H7 (cell line): ENCODE data around the gene AUTS2. TPM values are rescaled to one million over a fixed set of nuclear protein-coding genes. Genes with fewer than 3 reads are reported as not detected.
"Not testable (repeated sequence)": the region's sequence is repeated elsewhere in the genome, so short reads cannot be mapped to it uniquely, and the experiment has no call there.

Experiments
- DNase-seq: peaks from one replicate; pipeline ENCODE4 v3.0.0; 2012
- H3K27me3 ChIP-seq: 2 replicates; pipeline ENCODE4 v1.6.0; 2011; ENCODE audit warnings: mild to moderate bottlenecking, low read length; ENCODE audit not compliant: control insufficient read depth, insufficient read depth
- H3K36me3 ChIP-seq: replicated peaks from 2 replicates; pipeline ENCODE4 v1.5.1; 2011; ENCODE audit warnings: low read length; ENCODE audit not compliant: control insufficient read depth, insufficient read depth
- H3K4me3 ChIP-seq: 2 replicates; pipeline ENCODE4 v1.5.1; 2011; ENCODE audit warnings: low read depth, mild to moderate bottlenecking, control low read depth, low read length, moderate library complexity; ENCODE audit not compliant: insufficient read depth
- total RNA-seq: library from RNA; depleted of rRNA; stranded (reverse); fragments of >200 nt; shearing (Covaris generic); gene quantifications from 2 replicates; pipeline ENCODE4 v1.2.3, GENCODE V29; 2014

Gene AUTS2
- total RNA-seq, 1 experiment from 2014 or later: 16.1 TPM

GRCh38 chr7:69782917-69783684, 184.8 kb downstream of the AUTS2 start:
- DNase-seq: no peak
- H3K36me3 ChIP-seq: no peaks in the 10 kb centered on the region
- H3K4me3 ChIP-seq: no peak overlapping the region
- H3K27me3 ChIP-seq: no peaks in the 10 kb centered on the region

- H3K36me3 ChIP-seq, DNase-seq, H3K27me3 ChIP-seq, H3K4me3 ChIP-seq: not testable (repeated sequence)
Measured at GRCh38 chr7:69786130-69786529, 187.9 kb downstream of the AUTS2 start.

GRCh38 chr7:69786730-69787395, 188.6 kb downstream of the AUTS2 start:
- Histone ChIP-seq H3K27me3 (no peaks in the 10 kb centered on the region), H3K36me3 (no peaks in the 10 kb centered on the region), H3K4me3 (no peak overlapping the region)
- DNase-seq: no peak

- H3K36me3 ChIP-seq: no peaks in the 10 kb centered on the region
- H3K27me3 ChIP-seq: no peaks in the 10 kb centered on the region
- no peak overlapping the region for H3K4me3 ChIP-seq
- no peak for DNase-seq
Measured at GRCh38 chr7:69787736-69788431, 189.6 kb downstream of the AUTS2 start.

GRCh38 chr7:69789563-69789962, 191.3 kb downstream of the AUTS2 start:
- no peaks in the 10 kb centered on the region for H3K36me3 ChIP-seq
- no peaks in the 10 kb centered on the region for H3K27me3 ChIP-seq

DNA sequence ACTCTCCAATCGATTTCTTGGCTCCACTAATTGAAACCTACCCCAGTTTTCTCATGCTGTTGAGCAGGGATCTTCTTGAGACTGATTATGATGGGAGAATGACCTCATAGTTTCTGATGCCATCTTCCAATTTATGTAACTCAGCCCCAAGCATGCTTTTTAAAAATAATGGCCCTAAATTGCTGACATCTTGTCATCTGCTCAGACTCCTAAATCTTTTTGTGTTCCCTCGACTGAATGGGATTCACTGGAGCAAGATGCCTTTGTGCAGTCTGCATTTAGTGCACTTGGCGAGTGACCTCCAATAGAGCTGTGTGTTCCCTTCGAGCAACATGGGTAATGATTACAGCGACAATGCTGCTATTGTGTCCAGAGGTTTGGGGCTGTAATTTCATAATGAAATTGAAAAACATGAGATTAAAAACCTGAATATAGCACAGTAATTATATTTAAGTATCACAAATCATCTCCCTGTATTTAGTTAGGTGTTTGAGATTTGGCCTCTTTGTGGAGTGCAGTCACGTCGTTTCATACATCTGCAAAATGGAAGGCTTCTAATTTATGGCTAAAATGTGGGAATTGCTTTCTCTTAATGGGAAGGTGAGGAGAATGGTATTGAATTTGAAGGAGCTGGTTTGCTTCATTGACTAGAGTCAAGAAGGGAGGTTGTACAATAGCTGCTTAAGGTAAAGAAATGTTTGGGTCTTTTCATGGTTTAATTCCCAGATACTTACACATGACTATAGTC, 192.9 kb downstream of the AUTS2 start:
- DNase-seq: no peak
- Histone ChIP-seq H3K36me3 (no peaks in the 10 kb centered on the region), H3K27me3 (no peaks in the 10 kb centered on the region), H3K4me3 (no peak overlapping the region)

More at GRCh38 chr7:69789563-69789962, 191.3 kb downstream of the AUTS2 start:
- no peak overlapping the region for H3K4me3 ChIP-seq
- no peak for DNase-seq

DNA sequence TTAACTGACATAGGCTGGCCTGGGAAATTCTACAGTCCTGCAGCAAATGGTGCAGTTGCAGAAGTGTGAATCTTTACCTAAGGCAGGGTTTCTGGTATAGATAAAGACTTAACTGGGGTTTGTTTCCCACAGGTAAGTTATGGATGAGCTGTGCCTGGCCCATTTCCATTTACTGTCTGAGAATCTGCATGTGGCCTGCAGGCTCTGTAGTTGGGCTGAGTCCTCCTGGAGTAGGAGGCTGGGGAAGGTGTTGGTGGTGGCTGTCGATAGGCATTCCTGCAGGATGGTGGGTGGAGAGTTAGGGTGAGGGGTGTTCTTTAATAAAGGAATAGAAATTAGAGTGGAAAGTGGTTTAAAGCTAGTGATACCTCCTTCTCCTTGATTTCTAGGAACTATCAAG, 193.5 kb downstream of the AUTS2 start:
- DNase-seq: no peak
- H3K4me3 ChIP-seq: no peak overlapping the region
- H3K27me3 ChIP-seq: no peaks in the 10 kb centered on the region
- H3K36me3 ChIP-seq: no peaks in the 10 kb centered on the region

DNA sequence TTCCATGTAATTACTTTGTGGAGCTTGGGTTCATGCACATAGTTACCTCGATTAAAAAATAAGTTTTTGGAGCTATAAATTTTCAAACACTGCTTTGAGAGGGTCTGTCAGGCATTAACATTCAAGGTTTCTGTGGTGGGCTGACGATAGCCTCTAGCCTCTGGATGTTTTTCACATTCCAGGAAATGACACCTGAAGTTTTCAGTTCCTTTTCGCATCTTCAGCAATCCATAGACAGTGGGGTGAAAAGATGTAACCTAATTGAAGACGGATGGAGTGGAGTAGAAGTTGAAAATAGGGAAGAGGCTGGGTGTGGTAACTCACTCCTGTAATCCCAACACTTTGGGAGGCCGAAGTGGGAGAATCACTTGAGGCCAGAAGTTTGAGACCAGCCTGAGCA, 197.7 kb downstream of the AUTS2 start:
- no peaks in the 10 kb centered on the region for H3K27me3 ChIP-seq
- no peak for DNase-seq
- no peak overlapping the region for H3K4me3 ChIP-seq
- H3K36me3 ChIP-seq: no peaks in the 10 kb centered on the region

DNA sequence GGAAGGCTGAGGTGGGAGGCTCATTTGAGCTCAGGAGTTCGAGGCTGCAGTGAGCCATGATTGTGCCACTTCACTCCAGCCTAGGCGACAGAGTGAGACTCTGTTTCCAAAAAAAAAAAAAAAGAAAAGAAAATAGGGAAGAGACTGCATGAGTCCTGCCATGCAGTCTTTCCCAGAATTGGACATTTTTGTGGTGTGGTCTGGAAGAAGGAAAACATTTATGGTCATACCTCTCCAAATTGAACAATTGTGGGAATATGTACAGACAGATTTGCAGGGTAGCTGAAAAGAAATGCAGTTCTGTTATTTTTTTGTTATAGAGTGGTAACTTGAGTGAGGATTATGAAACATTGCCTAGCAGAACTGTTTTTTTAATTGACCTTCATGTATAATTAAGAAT, 198.1 kb downstream of the AUTS2 start:
- Histone ChIP-seq H3K27me3 (no peaks in the 10 kb centered on the region), H3K36me3 (no peaks in the 10 kb centered on the region), H3K4me3 (no peak overlapping the region)
- no peak for DNase-seq

GRCh38 chr7:69799048-69799697, 200.9 kb downstream of the AUTS2 start:
- DNase-seq: no peak
- H3K4me3 ChIP-seq: no peak overlapping the region
- no peaks in the 10 kb centered on the region for H3K27me3 ChIP-seq
- no peaks in the 10 kb centered on the region for H3K36me3 ChIP-seq

DNA sequence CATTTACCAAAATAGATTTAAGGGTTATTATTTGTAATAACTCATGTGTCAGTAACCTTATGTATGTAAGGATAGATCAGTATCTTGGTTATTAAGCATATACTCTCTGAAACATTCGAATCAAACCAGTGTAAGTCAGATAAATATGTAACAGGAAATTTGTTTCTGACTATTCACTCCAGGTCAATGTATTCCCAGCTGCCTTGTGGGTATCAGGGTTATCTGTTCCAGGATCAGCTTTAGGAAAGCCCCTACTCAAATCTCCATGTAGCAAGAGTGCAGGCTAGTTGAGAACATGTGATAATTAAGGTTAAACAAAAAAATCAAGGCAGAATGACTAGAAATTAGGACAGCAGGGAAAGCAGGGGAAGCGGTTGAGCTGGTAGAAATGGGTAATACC, 201.7 kb downstream of the AUTS2 start:
- H3K4me3 ChIP-seq: no peak overlapping the region
- no peaks in the 10 kb centered on the region for H3K27me3 ChIP-seq
- DNase-seq: no peak
- no peaks in the 10 kb centered on the region for H3K36me3 ChIP-seq

DNA sequence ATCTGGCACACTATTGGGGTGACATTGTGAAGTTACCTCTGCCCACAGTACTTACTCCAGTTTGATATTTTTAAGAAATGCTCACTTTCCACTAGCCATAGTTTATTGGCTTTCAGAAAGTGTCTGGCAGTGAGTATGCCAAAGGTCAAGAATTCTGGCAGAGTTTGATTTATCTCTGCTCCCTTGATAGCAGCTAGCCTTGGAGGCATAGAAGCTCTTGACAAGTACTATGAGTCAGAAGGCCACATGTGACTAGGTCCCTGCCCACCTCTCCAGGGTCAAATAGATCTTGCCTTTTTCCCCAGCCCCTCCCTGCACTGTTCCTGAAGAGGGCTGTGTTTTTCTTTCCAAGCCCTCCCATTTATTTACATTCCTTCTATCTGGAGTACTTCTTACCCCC, 202.2 kb downstream of the AUTS2 start:
- Histone ChIP-seq H3K36me3 (no peaks in the 10 kb centered on the region), H3K4me3 (no peak overlapping the region), H3K27me3 (no peaks in the 10 kb centered on the region)
- DNase-seq: no peak

DNA sequence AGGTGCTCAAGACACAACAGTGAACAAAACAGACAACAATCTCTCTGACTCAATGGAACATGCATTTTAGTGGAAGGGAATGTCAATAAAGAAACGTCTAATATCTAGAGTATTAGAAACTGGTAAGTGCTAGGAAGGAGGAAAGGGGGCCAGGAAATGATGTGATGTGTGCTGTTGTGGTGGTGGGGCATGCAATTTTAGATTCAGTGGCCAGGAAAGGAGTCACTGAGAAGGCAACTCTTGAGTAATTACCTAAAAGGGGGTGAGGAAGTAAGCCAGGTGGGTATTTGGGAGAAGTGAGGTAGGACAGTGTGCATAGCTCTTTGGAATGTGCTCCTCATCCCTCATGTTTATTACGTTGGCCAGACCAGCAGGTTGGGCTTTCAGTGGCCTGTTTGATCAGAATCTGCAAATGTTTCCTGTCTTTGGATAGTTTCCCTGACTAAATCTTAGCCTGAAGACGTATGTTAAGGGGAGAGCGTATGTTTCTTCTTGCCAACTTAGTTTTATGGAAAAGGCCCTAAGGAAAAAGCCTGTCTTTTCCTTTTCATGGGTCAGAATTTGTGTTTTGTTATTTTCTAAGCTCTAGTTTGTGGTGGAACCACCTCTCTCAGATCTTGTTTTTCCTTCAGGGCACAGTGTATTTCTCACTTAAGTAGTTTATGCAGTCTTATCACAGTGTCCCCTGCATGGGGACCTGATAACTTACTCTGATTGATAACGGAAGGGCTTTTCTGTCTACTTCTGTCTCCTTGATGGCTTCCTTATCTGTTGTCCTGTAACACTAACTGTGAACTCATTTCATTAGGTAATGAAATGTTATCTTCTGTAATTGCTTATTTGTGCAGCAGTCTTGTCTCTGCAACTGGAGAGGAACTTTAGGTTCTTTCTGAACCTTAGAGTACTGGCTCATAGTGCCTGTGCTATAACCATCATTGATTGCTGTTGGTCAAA, 203.7 kb downstream of the AUTS2 start:
- H3K27me3 ChIP-seq: no peaks in the 10 kb centered on the region
- no peak overlapping the region for H3K4me3 ChIP-seq
- no peak for DNase-seq
- no peaks in the 10 kb centered on the region for H3K36me3 ChIP-seq
